SJCRH30 (cell line): Measurements from ENCODE around the gene SLC8A1. TPM values are rescaled to one million over a fixed set of nuclear protein-coding genes. Genes with fewer than 3 reads are reported as not detected.

Source experiments
- DNase-seq, 2 experiments: peaks; one replicate each; pipeline ENCODE4 v3.0.0-alpha.2; 2015 to 2020
- H3K27ac ChIP-seq: fragments of 250-450 bp; sonication (Bioruptor Pico); 2 replicates; pipeline ENCODE4 v1.5.1; 2020; ENCODE audit warnings: mild to moderate bottlenecking, moderate library complexity
- H3K27me3 ChIP-seq: fragments of 250-450 bp; sonication (Bioruptor Pico); 2 replicates; pipeline ENCODE4 v1.5.1; 2020; ENCODE audit warnings: mild to moderate bottlenecking, moderate library complexity
- H3K36me3 ChIP-seq: fragments of 250-450 bp; sonication (Bioruptor Pico); 2 replicates; pipeline ENCODE4 v1.5.1; 2020; ENCODE audit warnings: mild to moderate bottlenecking, moderate library complexity
- H3K4me1 ChIP-seq: fragments of 250-450 bp; sonication (Bioruptor Pico); 2 replicates; pipeline ENCODE4 v1.5.1; 2020; ENCODE audit warnings: mild to moderate bottlenecking, moderate library complexity
- H3K4me3 ChIP-seq: fragments of 250-450 bp; sonication (Bioruptor Pico); 2 replicates; pipeline ENCODE4 v1.5.1; 2020; ENCODE audit warnings: mild to moderate bottlenecking, moderate library complexity
- H3K9me3 ChIP-seq: fragments of 250-450 bp; sonication (Bioruptor Pico); replicated peaks from 2 replicates; pipeline ENCODE4 v1.5.1; 2020; ENCODE audit warnings: mild to moderate bottlenecking, moderate library complexity
- total RNA-seq: library from RNA; depleted of rRNA; stranded (reverse); fragments of >200 nt; shearing (Covaris generic); gene quantifications from 2 replicates; pipeline ENCODE4 v1.2.3, GENCODE V29; 2014

The SLC8A1 gene
- total RNA-seq, 1 experiment from 2014 or later, result 27.1 TPM

GRCh38 chr2:40106061-40106460 is 345.8 kb downstream of the SLC8A1 start:
- no peaks in the 10 kb centered on the region for H3K27me3 ChIP-seq
- no peaks in the 10 kb centered on the region; the same call in 1 of the 2 replicates for H3K9me3 ChIP-seq
- H3K4me1 ChIP-seq, result peaks cover 11% of the 10 kb centered on the region
- 0 out of 2 replicates have a peak, but pooled peaks cover 2% of the 10 kb centered on the region for H3K36me3 ChIP-seq
- H3K4me3 ChIP-seq, result no peak overlapping the region
- DNase-seq, result no peak
- H3K27ac ChIP-seq, result no peak overlapping the region

- DNase-seq, result peak in 1 of 2 experiments; percentile 18
- H3K36me3 ChIP-seq, result 0 out of 2 replicates have a peak, but pooled peaks cover 2% of the 10 kb centered on the region
- H3K4me1 ChIP-seq, result peaks cover 16% of the 10 kb centered on the region
- no peaks in the 10 kb centered on the region for H3K27me3 ChIP-seq
- no peak overlapping the region for H3K4me3 ChIP-seq
- H3K9me3 ChIP-seq, result no peaks in the 10 kb centered on the region; the same call in 1 of the 2 replicates
- no peak overlapping the region for H3K27ac ChIP-seq
Measured at GRCh38 chr2:40105593-40105992, 346.3 kb downstream of the SLC8A1 start.

GRCh38 chr2:40103590-40103989 is 348.3 kb downstream of the SLC8A1 start:
- no peaks in the 10 kb centered on the region; the same call in 1 of the 2 replicates for H3K9me3 ChIP-seq
- H3K27ac ChIP-seq, result no peak overlapping the region
- DNase-seq, result no peak
- H3K4me1 ChIP-seq, result peaks cover 18% of the 10 kb centered on the region
- no peaks in the 10 kb centered on the region for H3K27me3 ChIP-seq
- H3K36me3 ChIP-seq, result 0 out of 2 replicates have a peak, but pooled peaks cover 2% of the 10 kb centered on the region
- H3K4me3 ChIP-seq, result no peak overlapping the region

- no peak overlapping the region for H3K27ac ChIP-seq
- no peak overlapping the region for H3K4me3 ChIP-seq
- H3K4me1 ChIP-seq, result peaks cover 18% of the 10 kb centered on the region
- 0 out of 2 replicates have a peak, but pooled peaks cover 2% of the 10 kb centered on the region for H3K36me3 ChIP-seq
- no peaks in the 10 kb centered on the region; the same call in 1 of the 2 replicates for H3K9me3 ChIP-seq
- no peak for DNase-seq
- no peaks in the 10 kb centered on the region for H3K27me3 ChIP-seq
Measured at GRCh38 chr2:40103163-40103562, 348.7 kb downstream of the SLC8A1 start.

GRCh38 chr2:40102447-40102846 is 349.4 kb downstream of the SLC8A1 start:
- no peak overlapping the region for H3K4me3 ChIP-seq
- no peaks in the 10 kb centered on the region; the same call in 1 of the 2 replicates for H3K9me3 ChIP-seq
- no peaks in the 10 kb centered on the region for H3K36me3 ChIP-seq
- no peak overlapping the region for H3K27ac ChIP-seq
- H3K4me1 ChIP-seq, result peaks cover 23% of the 10 kb centered on the region
- no peaks in the 10 kb centered on the region for H3K27me3 ChIP-seq
- no peak for DNase-seq

GRCh38 chr2:40101131-40101575 is 350.7 kb downstream of the SLC8A1 start:
- H3K27ac ChIP-seq, result peak overlapping the region; percentile 3; the same call in 1 of the 2 replicates
- H3K36me3 ChIP-seq, result no peaks in the 10 kb centered on the region
- H3K4me3 ChIP-seq, result no peak overlapping the region
- peaks cover 35% of the 10 kb centered on the region for H3K4me1 ChIP-seq
- H3K27me3 ChIP-seq, result no peaks in the 10 kb centered on the region
- DNase-seq, result peak; percentile 33 to 57
- H3K9me3 ChIP-seq, result no peaks in the 10 kb centered on the region; the same call in 1 of the 2 replicates

GRCh38 chr2:40100676-40101075 is 351.2 kb downstream of the SLC8A1 start:
- Histone ChIP-seq H3K4me3 (no peak overlapping the region), H3K4me1 (peaks cover 37% of the 10 kb centered on the region), H3K9me3 (no peaks in the 10 kb centered on the region; the same call in 1 of the 2 replicates), H3K27me3 (no peaks in the 10 kb centered on the region), H3K27ac (peak overlapping the region; percentile 3; the same call in 1 of the 2 replicates), H3K36me3 (no peaks in the 10 kb centered on the region)
- DNase-seq, result no peak

- DNase-seq, result no peak
- no peaks in the 10 kb centered on the region; the same call in 1 of the 2 replicates for H3K9me3 ChIP-seq
- H3K27ac ChIP-seq, result no peak overlapping the region
- H3K4me3 ChIP-seq, result no peak overlapping the region
- peaks cover 40% of the 10 kb centered on the region for H3K4me1 ChIP-seq
- H3K36me3 ChIP-seq, result no peaks in the 10 kb centered on the region
- H3K27me3 ChIP-seq, result no peaks in the 10 kb centered on the region
Measured at GRCh38 chr2:40098786-40099470, 353.0 kb downstream of the SLC8A1 start.

- peak in 1 of 2 experiments; percentile 34 for DNase-seq
- Histone ChIP-seq H3K9me3 (no peaks in the 10 kb centered on the region), H3K36me3 (no peaks in the 10 kb centered on the region), H3K27ac (peak overlapping the region; percentile 23; the same call in 1 of the 2 replicates), H3K4me1 (peaks cover 49% of the 10 kb centered on the region), H3K4me3 (no peak overlapping the region), H3K27me3 (no peaks in the 10 kb centered on the region)
Measured at GRCh38 chr2:40097691-40098385, 354.1 kb downstream of the SLC8A1 start.

GRCh38 chr2:40096360-40096759 is 355.5 kb downstream of the SLC8A1 start:
- H3K4me3 ChIP-seq, result no peak overlapping the region
- no peaks in the 10 kb centered on the region for H3K36me3 ChIP-seq
- peak in 1 of 2 experiments; percentile 16 for DNase-seq
- peaks cover 44% of the 10 kb centered on the region for H3K4me1 ChIP-seq
- no peaks in the 10 kb centered on the region for H3K27me3 ChIP-seq
- no peaks in the 10 kb centered on the region for H3K9me3 ChIP-seq
- no peak overlapping the region for H3K27ac ChIP-seq

- Histone ChIP-seq H3K36me3 (no peaks in the 10 kb centered on the region), H3K27ac (no peak overlapping the region), H3K4me1 (peaks cover 34% of the 10 kb centered on the region), H3K9me3 (no peaks in the 10 kb centered on the region), H3K4me3 (no peak overlapping the region), H3K27me3 (no peaks in the 10 kb centered on the region)
- DNase-seq, result peak in 1 of 2 experiments; percentile 44
Measured at GRCh38 chr2:40095000-40095399, 356.9 kb downstream of the SLC8A1 start.

- no peaks in the 10 kb centered on the region for H3K9me3 ChIP-seq
- H3K4me3 ChIP-seq, result no peak overlapping the region
- H3K27ac ChIP-seq, result no peak overlapping the region
- no peaks in the 10 kb centered on the region for H3K27me3 ChIP-seq
- DNase-seq, result no peak
- peaks cover 34% of the 10 kb centered on the region for H3K4me1 ChIP-seq
- no peaks in the 10 kb centered on the region for H3K36me3 ChIP-seq
Measured at GRCh38 chr2:40094451-40094850, 357.4 kb downstream of the SLC8A1 start.

GRCh38 chr2:40093021-40093675 is 358.7 kb downstream of the SLC8A1 start:
- H3K4me1 ChIP-seq, result peaks cover 34% of the 10 kb centered on the region
- H3K36me3 ChIP-seq, result no peaks in the 10 kb centered on the region
- no peak overlapping the region for H3K4me3 ChIP-seq
- peak in 1 of 2 experiments; percentile 43 for DNase-seq
- H3K27ac ChIP-seq, result no peak overlapping the region
- no peaks in the 10 kb centered on the region for H3K9me3 ChIP-seq
- no peaks in the 10 kb centered on the region for H3K27me3 ChIP-seq

GRCh38 chr2:40090044-40090443 is 361.8 kb downstream of the SLC8A1 start:
- no peaks in the 10 kb centered on the region for H3K27me3 ChIP-seq
- no peak for DNase-seq
- H3K4me3 ChIP-seq, result no peak overlapping the region
- H3K9me3 ChIP-seq, result no peaks in the 10 kb centered on the region
- peaks cover 15% of the 10 kb centered on the region for H3K4me1 ChIP-seq
- H3K27ac ChIP-seq, result no peak overlapping the region
- H3K36me3 ChIP-seq, result no peaks in the 10 kb centered on the region
